HG03159 (cell line): ENCODE results near the gene CALM1.

Experiments
- ATAC-seq: cut with Tn5 transposase; IDR thresholded peaks from one replicate; pipeline ENCODE4 v1.9.1; 2021; ENCODE audit warnings: mild to moderate bottlenecking, moderate library complexity; ENCODE audit not compliant: unreplicated experiment

Gene CALM1

GRCh38 chr14:90396341-90397339, at the start of gene CALM1:
Gene CALM1, plus strand, starts transcription at chr14:90397029. Its CDS starts 202 bp downstream, at chr14:90397231.
- ATAC-seq, result peak; percentile 61

GRCh38 chr14:90348270-90348669, 48.6 kb upstream of the CALM1 start:
- ATAC-seq, result no peak

GRCh38 chr14:90349739-90350138, 47.1 kb upstream of the CALM1 start:
- ATAC-seq, result no peak

- no peak for ATAC-seq
These were observed 42.1 kb upstream of the CALM1 start for GRCh38 chr14:90354551-90355298.

- ATAC-seq, result no peak
These were observed 41.0 kb upstream of the CALM1 start for GRCh38 chr14:90355540-90356518.

GRCh38 chr14:90356925-90357324, 39.9 kb upstream of the CALM1 start:
- no peak for ATAC-seq

GRCh38 chr14:90358359-90358758, 38.5 kb upstream of the CALM1 start:
- ATAC-seq, result no peak

- no peak for ATAC-seq
These were observed 34.8 kb upstream of the CALM1 start for GRCh38 chr14:90361865-90362557.

- no peak for ATAC-seq
These were observed 34.3 kb upstream of the CALM1 start for GRCh38 chr14:90362558-90362896.

- ATAC-seq, result no peak
These were observed 27.7 kb upstream of the CALM1 start for GRCh38 chr14:90368946-90369721.

GRCh38 chr14:90373887-90374286, 22.9 kb upstream of the CALM1 start:
- no peak for ATAC-seq

GRCh38 chr14:90374813-90375212, 22.0 kb upstream of the CALM1 start:
- no peak for ATAC-seq

GRCh38 chr14:90375934-90376333, 20.9 kb upstream of the CALM1 start:
- ATAC-seq, result no peak

GRCh38 chr14:90378249-90378648, 18.6 kb upstream of the CALM1 start:
- no peak for ATAC-seq

GRCh38 chr14:90379106-90379505, 17.7 kb upstream of the CALM1 start:
- ATAC-seq, result no peak

GRCh38 chr14:90381011-90381786, 15.6 kb upstream of the CALM1 start:
- no peak for ATAC-seq

- ATAC-seq, result no peak
These were observed 14.8 kb upstream of the CALM1 start for GRCh38 chr14:90381999-90382451.

GRCh38 chr14:90382491-90383125, 14.2 kb upstream of the CALM1 start:
- peak; percentile 20 for ATAC-seq
